Measurements from ENCODE around the gene C10orf90. TPM values are rescaled to one million over a fixed set of nuclear protein-coding genes. Genes with fewer than 3 reads are reported as not detected.

Gene C10orf90
- total RNA-seq, 1 experiment from 2014 or later: 0.67 TPM

DNA sequence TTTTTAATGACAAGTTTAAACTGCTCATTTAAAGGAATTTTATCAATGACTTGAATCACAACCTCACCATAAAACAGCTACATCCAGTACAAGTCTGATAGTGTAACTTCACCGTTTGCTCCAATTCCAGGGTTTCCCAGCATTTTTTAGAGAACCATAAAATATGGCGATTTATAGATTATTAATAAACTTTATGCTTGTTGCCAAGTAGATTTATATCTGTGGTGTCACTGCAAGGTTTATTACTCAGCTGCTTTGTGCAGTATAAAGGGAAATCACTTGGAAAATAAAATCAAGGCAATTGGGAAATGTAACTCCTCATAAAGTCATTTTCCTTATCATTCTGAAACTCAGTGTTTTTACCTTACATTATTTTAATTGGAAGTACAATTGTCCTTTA lies 218.2 kb downstream of the C10orf90 start:
- CTCF ChIA-PET: no interaction called here

DNA sequence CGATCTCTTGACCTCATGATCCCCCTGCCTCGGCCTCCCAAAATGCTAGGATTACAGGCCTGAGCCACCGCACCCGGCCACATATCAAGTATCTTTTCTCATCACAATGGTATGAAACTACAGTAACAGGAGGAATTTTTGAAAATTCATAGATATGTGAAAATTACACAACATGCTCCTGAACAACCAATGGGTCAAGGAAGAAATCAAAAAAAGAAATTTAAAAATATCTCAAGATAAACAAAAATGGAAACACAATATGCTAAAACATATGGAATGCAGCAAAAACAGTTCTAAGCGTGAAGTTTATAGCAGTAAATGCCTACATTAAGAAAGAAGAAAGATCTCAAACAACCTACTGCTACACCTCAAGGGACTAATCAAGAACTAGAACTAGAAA lies 222.4 kb downstream of the C10orf90 start:
- CTCF ChIA-PET: no interaction called here
- BruUV-seq (replicated peaks): no TSS peak
- intact Hi-C loops (cut with micrococcal nuclease; ENCODE audit: unreplicated experiment): no loop called here

More for the DNA sequence above, 218.2 kb downstream of the C10orf90 start:
- TF ChIP-seq, protein P1, sequence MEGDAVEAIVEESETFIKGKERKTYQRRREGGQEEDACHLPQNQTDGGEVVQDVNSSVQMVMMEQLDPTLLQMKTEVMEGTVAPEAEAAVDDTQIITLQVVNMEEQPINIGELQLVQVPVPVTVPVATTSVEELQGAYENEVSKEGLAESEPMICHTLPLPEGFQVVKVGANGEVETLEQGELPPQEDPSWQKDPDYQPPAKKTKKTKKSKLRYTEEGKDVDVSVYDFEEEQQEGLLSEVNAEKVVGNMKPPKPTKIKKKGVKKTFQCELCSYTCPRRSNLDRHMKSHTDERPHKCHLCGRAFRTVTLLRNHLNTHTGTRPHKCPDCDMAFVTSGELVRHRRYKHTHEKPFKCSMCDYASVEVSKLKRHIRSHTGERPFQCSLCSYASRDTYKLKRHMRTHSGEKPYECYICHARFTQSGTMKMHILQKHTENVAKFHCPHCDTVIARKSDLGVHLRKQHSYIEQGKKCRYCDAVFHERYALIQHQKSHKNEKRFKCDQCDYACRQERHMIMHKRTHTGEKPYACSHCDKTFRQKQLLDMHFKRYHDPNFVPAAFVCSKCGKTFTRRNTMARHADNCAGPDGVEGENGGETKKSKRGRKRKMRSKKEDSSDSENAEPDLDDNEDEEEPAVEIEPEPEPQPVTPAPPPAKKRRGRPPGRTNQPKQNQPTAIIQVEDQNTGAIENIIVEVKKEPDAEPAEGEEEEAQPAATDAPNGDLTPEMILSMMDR (IDR thresholded peaks at IDR 0.05): no peak
- TF ChIP-seq TCF7L2 (IDR thresholded peaks at IDR 0.05; ENCODE audit: low read depth, low read length): peak; percentile 85
- Histone ChIP-seq H3K27me3 (ENCODE audit: control insufficient read depth, insufficient read depth, low read length) (no peaks in the 10 kb centered on the region), H3K27ac (ENCODE audit: low read length) (peak overlapping the region; percentile 65; the same call in 1 of the 2 replicates), H3K4me3 (ENCODE audit: low read depth in 2 of 2, low read length in 2 of 2) (no peak overlapping the region), H3K9me3 (ENCODE audit: control insufficient read depth, insufficient read depth, low read depth, low read length) (peaks cover 4% of the 10 kb centered on the region; the same call in 1 of the 2 replicates), H3K4me1 (ENCODE audit: control insufficient read depth, insufficient read depth, low read length) (peaks cover 14% of the 10 kb centered on the region; the same call in 1 of the 2 replicates), H3K36me3 (ENCODE audit: control insufficient read depth, insufficient read depth, low read length) (no peaks in the 10 kb centered on the region)
- intact Hi-C loops (cut with micrococcal nuclease; ENCODE audit: unreplicated experiment): no loop called here
- ATAC-seq (no peak), DNase-seq (ENCODE audit: low read depth, low spot score) (no peak)
- no TSS peak for BruUV-seq (replicated peaks)
- POLR2A ChIA-PET: no interaction called here
- in situ Hi-C loops (cut with HindIII; ENCODE audit: low pct_unique_long_range_greater_than_20kb, low sequenced_read_pairs): no loop called here

More for the DNA sequence above, 222.4 kb downstream of the C10orf90 start:
- POLR2A ChIA-PET: no interaction called here
- no peak for ATAC-seq
- no peak for DNase-seq (ENCODE audit: low read depth, low spot score)
- Histone ChIP-seq H3K4me1 (ENCODE audit: control insufficient read depth, insufficient read depth, low read length) (peaks cover 7% of the 10 kb centered on the region; the same call in 1 of the 2 replicates), H3K27ac (ENCODE audit: low read length) (no peak overlapping the region), H3K4me3 (ENCODE audit: low read depth in 2 of 2, low read length in 2 of 2) (no peak overlapping the region), H3K27me3 (ENCODE audit: control insufficient read depth, insufficient read depth, low read length) (no peaks in the 10 kb centered on the region), H3K36me3 (ENCODE audit: control insufficient read depth, insufficient read depth, low read length) (no peaks in the 10 kb centered on the region), H3K9me3 (ENCODE audit: control insufficient read depth, insufficient read depth, low read depth, low read length) (peaks cover 9% of the 10 kb centered on the region; the same call in 1 of the 2 replicates)
- in situ Hi-C loops (cut with HindIII; ENCODE audit: low pct_unique_long_range_greater_than_20kb, low sequenced_read_pairs): no loop called here
- TF ChIP-seq POLR2AphosphoS5 (IDR thresholded peaks at IDR 0.05; ENCODE audit: low read depth, low read length): no peak
- no peak for TF ChIP-seq SIN3A (IDR thresholded peaks at IDR 0.05; ENCODE audit: borderline replicate concordance, insufficient read depth, low read depth, low read length)
- no peak for TF ChIP-seq REST (IDR thresholded peaks at IDR 0.05; ENCODE audit: insufficient read depth in 1 of 2, low read depth in 2 of 2, low read length in 1 of 2)
- TF ChIP-seq TCF7L2 (IDR thresholded peaks at IDR 0.05; ENCODE audit: low read depth, low read length): no peak
- TF ChIP-seq, protein P1 (IDR thresholded peaks at IDR 0.05): no peak
